ENCODE data around the gene TMSB10. TPM values are rescaled to one million over a fixed set of nuclear protein-coding genes. Genes with fewer than 3 reads are reported as not detected.

Gene TMSB10
- total RNA-seq, 2 experiments from 2014 or later: 1,969 to 2,001 TPM

- CTCF ChIA-PET: interaction anchor here (3.6 kb wide), 1 partner anchor 29 kb away, joined by 24 read pairs; no protein-coding TSS in a partner anchor
- no peaks in the 10 kb centered on the region for H3K27me3 ChIP-seq (ENCODE audit: control insufficient read depth in 1 of 2, insufficient read depth in 2 of 2, low read length in 2 of 2)
- H3K9me3 ChIP-seq (ENCODE audit: control insufficient read depth in 1 of 2, insufficient read depth in 1 of 2, low read length in 2 of 2): no peaks in the 10 kb centered on the region
- no peaks in the 10 kb centered on the region for H3K9me3 Mint-ChIP-seq
- peaks cover 45% of the 10 kb centered on the region for H3K4me1 ChIP-seq (ENCODE audit: insufficient read depth, low read length)
- intact Hi-C loops (cut with DNase I, micrococcal nuclease): no loop called here
- no peak for DNase-seq
- H3K27me3 Mint-ChIP-seq: no peaks in the 10 kb centered on the region
- no peak overlapping the region for H3K4me3 Mint-ChIP-seq
- H3K27ac ChIP-seq (ENCODE audit: low read depth in 1 of 2, low read length in 2 of 2): no peak overlapping the region
- peaks cover 78% of the 10 kb centered on the region for H3K4me1 Mint-ChIP-seq (ENCODE audit: low read depth)
- H3K27ac Mint-ChIP-seq: peak overlapping the region; percentile 66
- TF ChIP-seq CTCF (IDR thresholded peaks at IDR 0.05): no peak
- H3K4me3 ChIP-seq (ENCODE audit: low read length): no peak overlapping the region
- no peaks in the 10 kb centered on the region for H3K36me3 ChIP-seq (ENCODE audit: insufficient read depth, low read length)
- H3K36me3 Mint-ChIP-seq (ENCODE audit: low read depth): no peaks in the 10 kb centered on the region
- POLR2A ChIA-PET: no interaction called here
- ATAC-seq (ENCODE audit: poor library complexity): no peak
Observed at GRCh38 chr2:84896567-84896966, 8.9 kb upstream of the TMSB10 start.

GRCh38 chr2:84897773-84898172 is 7.7 kb upstream of the TMSB10 start:
- ATAC-seq (ENCODE audit: poor library complexity): no peak
- H3K9me3 ChIP-seq (ENCODE audit: control insufficient read depth in 1 of 2, insufficient read depth in 1 of 2, low read length in 2 of 2): no peaks in the 10 kb centered on the region
- intact Hi-C loops (cut with DNase I, micrococcal nuclease): no loop called here
- Mint-ChIP-seq H3K27me3 (no peaks in the 10 kb centered on the region), H3K9me3 (no peaks in the 10 kb centered on the region), H3K4me3 (peak overlapping the region; percentile 7), H3K36me3 (ENCODE audit: low read depth) (no peaks in the 10 kb centered on the region), H3K27ac (peak overlapping the region; percentile 94), H3K4me1 (ENCODE audit: low read depth) (peaks cover 82% of the 10 kb centered on the region)
- ChIA-PET CTCF (interaction anchor here (1.1 to 1.6 kb wide), 2 partner anchors 15 to 28 kb away, joined by 8 to 11 read pairs; no protein-coding TSS in a partner anchor), POLR2A (interaction anchor here (1.0 to 2.3 kb wide), 8 partner anchors 9 to 52 kb away, joined by 3 to 44 read pairs (median 8); no protein-coding TSS in a partner anchor)
- peaks cover 45% of the 10 kb centered on the region for H3K4me1 ChIP-seq (ENCODE audit: insufficient read depth, low read length)
- H3K27ac ChIP-seq (ENCODE audit: low read depth in 1 of 2, low read length in 2 of 2): peak overlapping the region; percentile 48 to 64
- H3K27me3 ChIP-seq (ENCODE audit: control insufficient read depth in 1 of 2, insufficient read depth in 2 of 2, low read length in 2 of 2): no peaks in the 10 kb centered on the region
- H3K4me3 ChIP-seq (ENCODE audit: low read length): no peak overlapping the region
- H3K36me3 ChIP-seq (ENCODE audit: insufficient read depth, low read length): no peaks in the 10 kb centered on the region
- no peak for TF ChIP-seq CTCF (IDR thresholded peaks at IDR 0.05)
- DNase-seq: no peak

GRCh38 chr2:84899304-84900204 is 5.9 kb upstream of the TMSB10 start:
- H3K27me3 ChIP-seq (ENCODE audit: control insufficient read depth in 1 of 2, insufficient read depth in 2 of 2, low read length in 2 of 2): no peaks in the 10 kb centered on the region
- H3K4me1 ChIP-seq (ENCODE audit: insufficient read depth, low read length): peaks cover 47% of the 10 kb centered on the region
- H3K4me1 Mint-ChIP-seq (ENCODE audit: low read depth): peaks cover 86% of the 10 kb centered on the region
- no peaks in the 10 kb centered on the region for H3K36me3 ChIP-seq (ENCODE audit: insufficient read depth, low read length)
- H3K36me3 Mint-ChIP-seq (ENCODE audit: low read depth): peaks cover under 1% of the 10 kb centered on the region
- H3K27ac Mint-ChIP-seq: peak overlapping the region; percentile 94
- H3K4me3 Mint-ChIP-seq: no peak overlapping the region
- no peaks in the 10 kb centered on the region for H3K9me3 Mint-ChIP-seq
- no peak overlapping the region for H3K4me3 ChIP-seq (ENCODE audit: low read length)
- no peaks in the 10 kb centered on the region for H3K27me3 Mint-ChIP-seq
- ATAC-seq (ENCODE audit: poor library complexity) (no peak), DNase-seq (no peak)
- H3K27ac ChIP-seq (ENCODE audit: low read depth in 1 of 2, low read length in 2 of 2): peak overlapping the region; percentile 37 to 48
- no peaks in the 10 kb centered on the region for H3K9me3 ChIP-seq (ENCODE audit: control insufficient read depth in 1 of 2, insufficient read depth in 1 of 2, low read length in 2 of 2)
- intact Hi-C loops (cut with DNase I, micrococcal nuclease): loop anchor here in 1 of 2 experiments (2.0 kb wide), 1 partner anchor 13 kb away; no protein-coding TSS in a partner anchor
- no peak for TF ChIP-seq CTCF (IDR thresholded peaks at IDR 0.05)
- ChIA-PET POLR2A (interaction anchor here (2.2 to 2.3 kb wide), 3 partner anchors 8 to 18 kb away, joined by 19 to 44 read pairs (median 27); no protein-coding TSS in a partner anchor), CTCF (interaction anchor here (0.6 to 9.2 kb wide), 5 partner anchors 10 to 402 kb away, joined by 3 to 88 read pairs (median 5); no protein-coding TSS in a partner anchor)

Data from CD4-positive, alpha-beta T cell (primary cell).